ENCODE measurements around the gene NPRL2. TPM values are rescaled to one million over a fixed set of nuclear protein-coding genes. Genes with fewer than 3 reads are reported as not detected.

The NPRL2 gene
- total RNA-seq, 1 experiment from 2014 or later, result 20.6 TPM

- no peak for TF ChIP-seq NR2C2 (CRISPR knock-in tag; IDR thresholded peaks at IDR 0.05)
- TF ChIP-seq ZNF416 (CRISPR knock-in tag; IDR thresholded peaks at IDR 0.05), result no peak
- no peak for TF ChIP-seq CREB1 (CRISPR knock-in tag; IDR thresholded peaks at IDR 0.05)
- TF ChIP-seq RELA (CRISPR knock-in tag; IDR thresholded peaks at IDR 0.05; ENCODE audit: borderline replicate concordance), result 0 out of 2 replicates have a peak, but pooled peaks have one; percentile 23
- TF ChIP-seq NFATC4 (CRISPR knock-in tag; IDR thresholded peaks at IDR 0.05), result no peak
- 0 out of 2 replicates have a peak, but pooled peaks have one; percentile 30 for TF ChIP-seq SMAD3 (CRISPR knock-in tag; IDR thresholded peaks at IDR 0.05; ENCODE audit: borderline replicate concordance)
- TF ChIP-seq ZBTB21 (CRISPR knock-in tag; IDR thresholded peaks at IDR 0.05; ENCODE audit: borderline replicate concordance), result no peak
- peak; percentile 85 for TF ChIP-seq MYBL2 (CRISPR knock-in tag; IDR thresholded peaks at IDR 0.05)
- TF ChIP-seq, protein P1, sequence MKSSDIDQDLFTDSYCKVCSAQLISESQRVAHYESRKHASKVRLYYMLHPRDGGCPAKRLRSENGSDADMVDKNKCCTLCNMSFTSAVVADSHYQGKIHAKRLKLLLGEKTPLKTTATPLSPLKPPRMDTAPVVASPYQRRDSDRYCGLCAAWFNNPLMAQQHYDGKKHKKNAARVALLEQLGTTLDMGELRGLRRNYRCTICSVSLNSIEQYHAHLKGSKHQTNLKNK (CRISPR knock-in tag; IDR thresholded peaks at IDR 0.05), result no peak
Observed at GRCh38 chr3:50340448-50341329, 9.9 kb downstream of the NPRL2 start, which contains the start of gene RASSF1 (continued).

GRCh38 chr3:50340147-50340447 lies 10.5 kb downstream of the NPRL2 start:
- TF ChIP-seq NFE2L1 (CRISPR knock-in tag; IDR thresholded peaks at IDR 0.05) (no peak), RORB (CRISPR knock-in tag; IDR thresholded peaks at IDR 0.05) (no peak), PREB (CRISPR knock-in tag; IDR thresholded peaks at IDR 0.05; ENCODE audit: borderline replicate concordance) (no peak), RELA (CRISPR knock-in tag; IDR thresholded peaks at IDR 0.05; ENCODE audit: borderline replicate concordance) (no peak), ELF4 (CRISPR knock-in tag; IDR thresholded peaks at IDR 0.05; ENCODE audit: low read depth) (no peak), ZNF281 (CRISPR knock-in tag; IDR thresholded peaks at IDR 0.05) (no peak), ZNF425 (CRISPR knock-in tag; conservative IDR thresholded peaks at IDR 0.05) (no peak), NFYB (CRISPR knock-in tag; conservative IDR thresholded peaks at IDR 0.05; ENCODE audit: low read depth) (no peak)
- TF ChIP-seq, protein P2, sequence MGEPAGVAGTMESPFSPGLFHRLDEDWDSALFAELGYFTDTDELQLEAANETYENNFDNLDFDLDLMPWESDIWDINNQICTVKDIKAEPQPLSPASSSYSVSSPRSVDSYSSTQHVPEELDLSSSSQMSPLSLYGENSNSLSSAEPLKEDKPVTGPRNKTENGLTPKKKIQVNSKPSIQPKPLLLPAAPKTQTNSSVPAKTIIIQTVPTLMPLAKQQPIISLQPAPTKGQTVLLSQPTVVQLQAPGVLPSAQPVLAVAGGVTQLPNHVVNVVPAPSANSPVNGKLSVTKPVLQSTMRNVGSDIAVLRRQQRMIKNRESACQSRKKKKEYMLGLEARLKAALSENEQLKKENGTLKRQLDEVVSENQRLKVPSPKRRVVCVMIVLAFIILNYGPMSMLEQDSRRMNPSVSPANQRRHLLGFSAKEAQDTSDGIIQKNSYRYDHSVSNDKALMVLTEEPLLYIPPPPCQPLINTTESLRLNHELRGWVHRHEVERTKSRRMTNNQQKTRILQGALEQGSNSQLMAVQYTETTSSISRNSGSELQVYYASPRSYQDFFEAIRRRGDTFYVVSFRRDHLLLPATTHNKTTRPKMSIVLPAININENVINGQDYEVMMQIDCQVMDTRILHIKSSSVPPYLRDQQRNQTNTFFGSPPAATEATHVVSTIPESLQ (CRISPR knock-in tag; IDR thresholded peaks at IDR 0.05), result no peak
- Mint-ChIP-seq H3K4me3 (peak overlapping the region; percentile 95), H3K9me3 (no peaks in the 10 kb centered on the region), H3K27me3 (ENCODE audit: low read depth) (peaks cover 71% of the 10 kb centered on the region), H3K4me1 (peaks cover 33% of the 10 kb centered on the region), H3K36me3 (no peaks in the 10 kb centered on the region), H3K27ac (no peak overlapping the region)
- CTCF ChIA-PET, result interaction anchor here (1.0 to 1.7 kb wide), 7 partner anchors 37 to 272 kb away, joined by 3 to 6 read pairs (median 4); partner anchors contain the start of genes CISH, HYAL1 and IFRD2
- POLR2A ChIA-PET, result no interaction called here
- no peak for DNase-seq (ENCODE audit: low spot score)
- ATAC-seq, result no peak

Data from WTC11 (cell line).